OCI-LY3 (cell line): ENCODE measurements around the gene MPPED1.

Source experiments
- H2AFZ ChIP-seq: fragments of 200-600, 300-600 bp; shearing (Covaris generic); 2 replicates; pipeline ENCODE4 v1.6.0; 2014; ENCODE audit warnings: antibody characterized with exemption, low read depth, low read length
- H3K27ac ChIP-seq: fragments of 200-600, 300-600 bp; sonication (generic); 2 replicates; pipeline ENCODE4 v1.5.1; 2014; ENCODE audit warnings: mild to moderate bottlenecking, low read length, moderate library complexity, mixed read lengths
- H3K27me3 ChIP-seq: fragments of 200-600, 300-600 bp; sonication (generic); 2 replicates; pipeline ENCODE4 v1.6.1; 2014; ENCODE audit warnings: low read depth, low read length, mixed read lengths
- H3K36me3 ChIP-seq: fragments of 200-600, 300-600 bp; sonication (generic); replicated peaks from 2 replicates; pipeline ENCODE3; 2014; ENCODE audit warnings: low read depth, low read length, mixed read lengths
- H3K4me1 ChIP-seq: fragments of 300-600, 200-600 bp; sonication (generic); 2 replicates; pipeline ENCODE4 v1.6.1; 2014; ENCODE audit warnings: low read length, mixed read lengths
- H3K4me2 ChIP-seq: fragments of 200-600, 300-600 bp; sonication (generic); 2 replicates; pipeline ENCODE4 v1.6.1; 2014; ENCODE audit warnings: low read length, mixed read lengths
- H3K4me3 ChIP-seq: fragments of 300-600, 200-600 bp; sonication (generic); 2 replicates; pipeline ENCODE4 v1.5.1; 2014; ENCODE audit warnings: antibody characterized with exemption, mild to moderate bottlenecking, low read length, moderate library complexity
- H3K79me2 ChIP-seq: fragments of 300-600, 200-600 bp; shearing (Covaris generic); 2 replicates; pipeline ENCODE4 v1.6.1; 2014; ENCODE audit warnings: mild to moderate bottlenecking, low read length, mixed read lengths
- H3K9ac ChIP-seq: fragments of 300-600, 200-600 bp; shearing (Covaris generic); 2 replicates; pipeline ENCODE4 v1.6.0; 2014; ENCODE audit warnings: mild to moderate bottlenecking, low read length, moderate library complexity
- H3K9me3 ChIP-seq: fragments of 200-600, 300-600 bp; shearing (Covaris generic); 2 replicates; pipeline ENCODE4 v1.6.1; 2014; ENCODE audit warnings: low read length, mixed read lengths; ENCODE audit not compliant: insufficient read depth
- H4K20me1 ChIP-seq: fragments of 200-600, 300-600 bp; sonication (generic); 2 replicates; pipeline ENCODE4 v1.6.1; 2016; ENCODE audit warnings: low read length, mixed read lengths; ENCODE audit not compliant: insufficient read depth
- EZH2phosphoT487 ChIP-seq: fragments of 200-600 bp; shearing (Covaris generic); IDR thresholded peaks from 2 replicates; pipeline ENCODE4 v1.6.1; 2018; ENCODE audit warnings: antibody characterized with exemption, mixed run types, low read depth
- TF ChIP-seq, protein P1 (sequence below): fragments of 200-600, 300-600 bp; sonication (generic); IDR thresholded peaks from 2 replicates; pipeline ENCODE4 v1.5.1; 2014; ENCODE audit warnings: antibody characterized with exemption, low read length, low read depth

The MPPED1 gene

DNA sequence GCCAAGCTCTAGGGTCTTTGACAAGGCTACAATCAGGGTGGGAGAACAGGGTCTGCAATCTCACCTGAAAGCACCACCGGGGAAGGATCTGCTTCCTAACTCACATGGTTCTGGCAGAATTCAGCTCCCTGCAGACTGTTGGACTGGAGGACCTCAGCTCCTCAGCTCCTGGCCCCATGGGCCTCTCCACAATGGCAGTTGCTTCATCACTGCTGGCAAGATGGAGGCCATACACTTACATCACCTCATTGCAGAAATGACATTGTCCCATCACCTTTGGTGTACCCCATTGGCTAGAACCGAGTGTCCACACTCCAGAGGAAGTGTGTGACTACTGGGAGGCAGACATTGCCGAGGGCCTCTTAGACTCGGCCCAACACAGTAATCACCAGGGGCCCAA is 20.9 kb upstream of the MPPED1 start:
- peaks cover 1% of the 10 kb centered on the region; the same call in 1 of the 2 replicates for H3K4me1 ChIP-seq
- no peak overlapping the region for H3K4me3 ChIP-seq
- H3K79me2 ChIP-seq: no peaks in the 10 kb centered on the region
- H3K9me3 ChIP-seq: no peaks in the 10 kb centered on the region
- no peak overlapping the region for H3K4me2 ChIP-seq
- H3K27me3 ChIP-seq: peaks cover 26% of the 10 kb centered on the region
- H4K20me1 ChIP-seq: 0 out of 2 replicates have a peak, but pooled peaks cover 2% of the 10 kb centered on the region
- no peak overlapping the region for H2AFZ ChIP-seq
- no peaks in the 10 kb centered on the region for H3K36me3 ChIP-seq
- TF ChIP-seq, protein P1, sequence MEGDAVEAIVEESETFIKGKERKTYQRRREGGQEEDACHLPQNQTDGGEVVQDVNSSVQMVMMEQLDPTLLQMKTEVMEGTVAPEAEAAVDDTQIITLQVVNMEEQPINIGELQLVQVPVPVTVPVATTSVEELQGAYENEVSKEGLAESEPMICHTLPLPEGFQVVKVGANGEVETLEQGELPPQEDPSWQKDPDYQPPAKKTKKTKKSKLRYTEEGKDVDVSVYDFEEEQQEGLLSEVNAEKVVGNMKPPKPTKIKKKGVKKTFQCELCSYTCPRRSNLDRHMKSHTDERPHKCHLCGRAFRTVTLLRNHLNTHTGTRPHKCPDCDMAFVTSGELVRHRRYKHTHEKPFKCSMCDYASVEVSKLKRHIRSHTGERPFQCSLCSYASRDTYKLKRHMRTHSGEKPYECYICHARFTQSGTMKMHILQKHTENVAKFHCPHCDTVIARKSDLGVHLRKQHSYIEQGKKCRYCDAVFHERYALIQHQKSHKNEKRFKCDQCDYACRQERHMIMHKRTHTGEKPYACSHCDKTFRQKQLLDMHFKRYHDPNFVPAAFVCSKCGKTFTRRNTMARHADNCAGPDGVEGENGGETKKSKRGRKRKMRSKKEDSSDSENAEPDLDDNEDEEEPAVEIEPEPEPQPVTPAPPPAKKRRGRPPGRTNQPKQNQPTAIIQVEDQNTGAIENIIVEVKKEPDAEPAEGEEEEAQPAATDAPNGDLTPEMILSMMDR: no peak
- TF ChIP-seq EZH2phosphoT487: no peak
- no peak overlapping the region for H3K9ac ChIP-seq
- no peak overlapping the region for H3K27ac ChIP-seq

DNA sequence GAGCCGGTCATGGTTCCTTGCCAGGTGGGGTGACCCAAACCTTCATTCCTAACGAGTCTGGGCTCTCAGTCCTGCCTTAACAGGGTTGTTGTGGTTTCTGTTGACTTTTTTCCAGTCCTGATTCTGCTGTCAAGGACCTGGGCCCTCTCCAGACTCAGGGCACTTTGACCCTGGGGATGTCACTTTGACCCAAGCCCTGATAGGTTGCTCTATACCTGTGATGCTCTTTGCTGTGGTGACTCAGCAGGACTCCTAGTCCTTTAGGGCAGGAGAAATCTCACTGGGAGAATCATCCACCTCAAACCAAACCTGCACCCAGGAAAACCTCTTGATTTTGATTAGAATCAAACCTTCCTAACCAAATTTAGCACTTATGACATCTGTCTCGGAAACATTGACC is 20.5 kb upstream of the MPPED1 start:
- TF ChIP-seq EZH2phosphoT487: no peak
- TF ChIP-seq, protein P1: no peak

DNA sequence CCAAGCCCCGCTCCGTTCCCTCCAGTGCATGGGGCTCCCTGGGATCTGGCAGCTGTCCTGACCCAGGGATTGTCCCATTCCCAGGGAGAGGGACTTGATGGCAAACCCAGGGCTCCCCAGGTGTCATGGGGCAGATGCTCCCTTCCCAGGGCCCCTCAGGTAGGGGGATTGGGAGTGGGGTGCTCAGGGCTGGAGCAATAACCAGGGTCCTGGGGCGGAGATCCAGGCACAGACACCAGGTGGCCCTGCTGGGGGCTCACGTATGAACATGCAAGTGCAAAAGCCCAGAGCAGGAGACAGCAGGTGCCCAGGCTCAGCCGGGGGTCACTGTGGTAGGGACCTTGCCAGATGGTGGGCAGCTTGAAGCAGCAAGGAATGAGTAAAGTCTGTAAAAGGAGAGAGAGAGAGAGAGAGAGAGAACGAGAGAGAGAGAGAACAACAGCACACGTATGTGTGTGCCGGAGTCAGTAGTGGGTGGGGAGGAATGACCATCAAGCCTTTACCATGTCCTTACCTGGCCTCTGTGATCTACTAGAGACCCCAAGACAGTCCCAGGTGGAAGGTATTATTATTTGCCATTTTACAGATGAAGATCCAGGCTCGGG is 19.3 kb upstream of the MPPED1 start:
- H3K9me3 ChIP-seq: no peaks in the 10 kb centered on the region
- no peak overlapping the region for H3K4me2 ChIP-seq
- peaks cover 18% of the 10 kb centered on the region for H3K27me3 ChIP-seq
- TF ChIP-seq EZH2phosphoT487: no peak
- TF ChIP-seq, protein P1: no peak
- H4K20me1 ChIP-seq: 0 out of 2 replicates have a peak, but pooled peaks cover 1% of the 10 kb centered on the region
- H3K27ac ChIP-seq: no peak overlapping the region
- no peaks in the 10 kb centered on the region for H3K36me3 ChIP-seq
- H3K9ac ChIP-seq: no peak overlapping the region
- no peaks in the 10 kb centered on the region for H3K79me2 ChIP-seq
- H3K4me3 ChIP-seq: no peak overlapping the region
- H3K4me1 ChIP-seq: no peaks in the 10 kb centered on the region
- no peak overlapping the region for H2AFZ ChIP-seq

More for the DNA sequence above, 20.5 kb upstream of the MPPED1 start:
- Histone ChIP-seq H3K9ac (no peak overlapping the region), H3K4me2 (no peak overlapping the region), H3K36me3 (no peaks in the 10 kb centered on the region), H2AFZ (no peak overlapping the region), H4K20me1 (0 out of 2 replicates have a peak, but pooled peaks cover 2% of the 10 kb centered on the region), H3K27me3 (peaks cover 26% of the 10 kb centered on the region), H3K9me3 (no peaks in the 10 kb centered on the region), H3K27ac (no peak overlapping the region), H3K4me3 (no peak overlapping the region), H3K79me2 (no peaks in the 10 kb centered on the region), H3K4me1 (no peaks in the 10 kb centered on the region)

DNA sequence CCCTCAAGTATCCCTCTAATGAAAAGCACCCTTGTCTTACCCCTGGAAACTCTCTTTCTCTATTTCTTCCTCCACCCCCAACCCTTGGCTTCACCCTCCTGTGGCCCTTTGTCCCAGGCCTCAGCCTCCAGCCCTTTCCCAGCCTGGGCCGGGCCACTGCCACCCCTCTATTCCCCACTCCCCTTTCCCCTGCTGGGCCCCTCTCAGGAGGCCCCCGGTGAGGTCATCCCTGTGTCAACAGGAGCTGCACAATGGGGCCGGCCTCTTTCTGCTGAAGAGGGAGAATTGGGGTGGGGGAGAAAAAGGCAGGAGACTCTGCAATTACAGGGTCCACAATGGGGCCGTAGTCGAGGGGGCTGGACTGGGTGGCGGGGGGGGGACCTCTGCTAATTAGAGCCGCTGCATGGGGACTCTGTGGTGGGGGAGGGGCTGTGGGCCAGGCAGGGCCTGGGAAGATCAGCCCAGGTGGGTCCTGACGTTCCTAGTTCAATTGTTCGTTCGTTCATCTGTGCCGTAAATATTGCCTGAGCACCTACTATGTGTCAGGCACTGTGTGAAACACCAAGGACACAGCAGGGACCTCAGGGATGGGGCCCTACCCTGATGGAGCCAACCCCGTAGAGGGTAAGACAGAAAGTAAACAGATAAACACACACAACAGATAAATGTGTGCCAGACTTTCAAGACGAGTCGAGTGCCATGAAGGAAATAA is 18.5 kb upstream of the MPPED1 start:
- H3K9me3 ChIP-seq: no peaks in the 10 kb centered on the region
- peaks cover 17% of the 10 kb centered on the region for H3K27me3 ChIP-seq
- H3K4me2 ChIP-seq: no peak overlapping the region
- no peaks in the 10 kb centered on the region for H4K20me1 ChIP-seq
- TF ChIP-seq EZH2phosphoT487: no peak
- TF ChIP-seq, protein P1: no peak
- no peaks in the 10 kb centered on the region for H3K79me2 ChIP-seq
- H3K27ac ChIP-seq: no peak overlapping the region
- no peak overlapping the region for H3K9ac ChIP-seq
- no peak overlapping the region for H2AFZ ChIP-seq
- H3K4me3 ChIP-seq: no peak overlapping the region
- H3K36me3 ChIP-seq: no peaks in the 10 kb centered on the region
- no peaks in the 10 kb centered on the region for H3K4me1 ChIP-seq
